ENCODE measurements around the gene C17orf58.
A peak's percentile ranks its signal among the peaks of the same experiment; 100 is the strongest.
"Not testable (repeated sequence)": the region's sequence is repeated elsewhere in the genome, so short reads cannot be mapped to it uniquely, and the experiment has no call there.

C17orf58 gene

GRCh38 chr17:68019336-68019674, 23.0 kb upstream of the C17orf58 start:
- no peak for TF ChIP-seq ZNF274 (IDR thresholded peaks at IDR 0.05; ENCODE audit: low read depth, low read length)
- H3K4me3 ChIP-seq (ENCODE audit: low read length), result no peak overlapping the region

- H3K4me3 ChIP-seq (ENCODE audit: low read length), result not testable (repeated sequence)
Observed at GRCh38 chr17:68018493-68018892, 22.2 kb upstream of the C17orf58 start.

- H3K4me3 ChIP-seq (ENCODE audit: low read length), result no peak overlapping the region
- no peak for TF ChIP-seq ZNF274 (IDR thresholded peaks at IDR 0.05; ENCODE audit: low read depth, low read length)
Observed at GRCh38 chr17:68016838-68017237, 20.6 kb upstream of the C17orf58 start.

- H3K4me3 ChIP-seq (ENCODE audit: low read length), result no peak overlapping the region
- no peak for TF ChIP-seq ZNF274 (IDR thresholded peaks at IDR 0.05; ENCODE audit: low read depth, low read length)
Observed at GRCh38 chr17:68015081-68015723, 18.9 kb upstream of the C17orf58 start.

- no peak overlapping the region for H3K4me3 ChIP-seq (ENCODE audit: low read length)
- no peak for TF ChIP-seq ZNF274 (IDR thresholded peaks at IDR 0.05; ENCODE audit: low read depth, low read length)
Observed at GRCh38 chr17:68013385-68013784, 17.1 kb upstream of the C17orf58 start.

- no peak overlapping the region for H3K4me3 ChIP-seq (ENCODE audit: low read length)
- TF ChIP-seq ZNF274 (IDR thresholded peaks at IDR 0.05; ENCODE audit: low read depth, low read length), result no peak
Observed at GRCh38 chr17:68011199-68011665, 15.0 kb upstream of the C17orf58 start.

- no peak overlapping the region for H3K4me3 ChIP-seq (ENCODE audit: low read length)
- TF ChIP-seq ZNF274 (IDR thresholded peaks at IDR 0.05; ENCODE audit: low read depth, low read length), result no peak
Observed at GRCh38 chr17:68006797-68007196, 10.5 kb upstream of the C17orf58 start.

- no peak for TF ChIP-seq ZNF274 (IDR thresholded peaks at IDR 0.05; ENCODE audit: low read depth, low read length)
- no peak overlapping the region for H3K4me3 ChIP-seq (ENCODE audit: low read length)
Observed at GRCh38 chr17:68004201-68004600, 7.9 kb upstream of the C17orf58 start.

- no peak for TF ChIP-seq ZNF274 (IDR thresholded peaks at IDR 0.05; ENCODE audit: low read depth, low read length)
- no peak overlapping the region for H3K4me3 ChIP-seq (ENCODE audit: low read length)
Observed at GRCh38 chr17:67999291-67999911, 3.1 kb upstream of the C17orf58 start.

- H3K4me3 ChIP-seq (ENCODE audit: low read length), result no peak overlapping the region
- no peak for TF ChIP-seq ZNF274 (IDR thresholded peaks at IDR 0.05; ENCODE audit: low read depth, low read length)
Observed at GRCh38 chr17:67998466-67998865, 2.2 kb upstream of the C17orf58 start.

GRCh38 chr17:67995570-67996263, 552 bp downstream of the C17orf58 start:
- H3K4me3 ChIP-seq (ENCODE audit: low read length), result peak overlapping the region; percentile 20
- no peak for TF ChIP-seq ZNF274 (IDR thresholded peaks at IDR 0.05; ENCODE audit: low read depth, low read length)

GRCh38 chr17:67994817-67995569, 1.3 kb downstream of the C17orf58 start:
- peak overlapping the region; percentile 20 for H3K4me3 ChIP-seq (ENCODE audit: low read length)
- TF ChIP-seq ZNF274 (IDR thresholded peaks at IDR 0.05; ENCODE audit: low read depth, low read length), result no peak

- no peak for TF ChIP-seq ZNF274 (IDR thresholded peaks at IDR 0.05; ENCODE audit: low read depth, low read length)
- H3K4me3 ChIP-seq (ENCODE audit: low read length), result peak overlapping the region; percentile 73
Observed at GRCh38 chr17:67993998-67994361, 2.3 kb downstream of the C17orf58 start.

GRCh38 chr17:67993153-67993997, 2.9 kb downstream of the C17orf58 start:
- H3K4me3 ChIP-seq (ENCODE audit: low read length), result peak overlapping the region; percentile 81
- TF ChIP-seq ZNF274 (IDR thresholded peaks at IDR 0.05; ENCODE audit: low read depth, low read length), result no peak
